ENCODE measurements around the gene MTHFD1L.
"Not testable (repeated sequence)": the region's sequence is repeated elsewhere in the genome, so short reads cannot be mapped to it uniquely, and the experiment has no call there.

MTHFD1L gene

GRCh38 chr6:150865406-150866146 is at the start of gene MTHFD1L:
MTHFD1L (plus strand) TSS chr6:150865702; CDS start chr6:150865823, 121 bp downstream.
- DNase-seq, result peak; percentile 38 to 66

- not testable (repeated sequence) for DNase-seq
Measured at GRCh38 chr6:150816554-150816953, 48.9 kb upstream of the MTHFD1L start.

GRCh38 chr6:150822932-150823331 is 42.6 kb upstream of the MTHFD1L start:
- DNase-seq, result no peak

- no peak for DNase-seq
Measured at GRCh38 chr6:150826788-150827187, 38.7 kb upstream of the MTHFD1L start.

- not testable (repeated sequence) for DNase-seq
Measured at GRCh38 chr6:150828107-150828506, 37.4 kb upstream of the MTHFD1L start.

GRCh38 chr6:150830439-150831165 is 34.9 kb upstream of the MTHFD1L start:
- DNase-seq, result no peak

GRCh38 chr6:150831577-150831976 is 33.9 kb upstream of the MTHFD1L start:
- DNase-seq, result no peak

- no peak for DNase-seq
Measured at GRCh38 chr6:150835620-150836019, 29.9 kb upstream of the MTHFD1L start.

- DNase-seq, result no peak
Measured at GRCh38 chr6:150840185-150840584, 25.3 kb upstream of the MTHFD1L start.

GRCh38 chr6:150841189-150841588 is 24.3 kb upstream of the MTHFD1L start:
- no peak for DNase-seq

GRCh38 chr6:150841697-150842096 is 23.8 kb upstream of the MTHFD1L start:
- DNase-seq, result no peak

- no peak for DNase-seq
Measured at GRCh38 chr6:150844371-150844770, 21.1 kb upstream of the MTHFD1L start.

GRCh38 chr6:150846641-150847040 is 18.9 kb upstream of the MTHFD1L start:
- DNase-seq, result no peak

- no peak for DNase-seq
Measured at GRCh38 chr6:150848400-150848799, 17.1 kb upstream of the MTHFD1L start.

GRCh38 chr6:150854392-150854791 is 11.1 kb upstream of the MTHFD1L start:
- not testable (repeated sequence) for DNase-seq

GRCh38 chr6:150855171-150855570 is 10.3 kb upstream of the MTHFD1L start:
- DNase-seq, result not testable (repeated sequence)

- DNase-seq, result no peak
Measured at GRCh38 chr6:150857062-150857944, 8.2 kb upstream of the MTHFD1L start.

- no peak for DNase-seq
Measured at GRCh38 chr6:150857945-150858308, 7.6 kb upstream of the MTHFD1L start.

- DNase-seq, result not testable (repeated sequence)
Measured at GRCh38 chr6:150861448-150862168, 3.9 kb upstream of the MTHFD1L start.

GRCh38 chr6:150863213-150863928 is 2.1 kb upstream of the MTHFD1L start:
- no peak for DNase-seq

- DNase-seq, result no peak
Measured at GRCh38 chr6:150865043-150865405, 478 bp upstream of the MTHFD1L start.
